OCI-LY7 (cell line): Measurements from ENCODE around the gene SLC25A22. TPM values are rescaled to one million over a fixed set of nuclear protein-coding genes. Genes with fewer than 3 reads are reported as not detected.

Experiments
- BruUV-seq: library from RNA; stranded (reverse); fragments of 400-500 nt; replicated peaks from 2 replicates; lab custom pipeline; 2021; lab: Mats Ljungman, UMichigan
- CTCF ChIA-PET: fragments of 300-600 bp; sonication (Branson Sonifier 250); formaldehyde crosslinking; loops from one replicate; lab custom pipeline; 2022; ENCODE audit warnings: antibody characterized with exemption; ENCODE audit not compliant: unreplicated experiment; lab: Charles Lee
- POLR2A ChIA-PET: fragments of 300-600 bp; sonication (Branson Sonifier 250); formaldehyde crosslinking; loops from one replicate; lab custom pipeline; 2022; ENCODE audit warnings: antibody characterized with exemption; lab: Charles Lee
- DNase-seq: peaks from one replicate; pipeline ENCODE4 v3.0.0-alpha.2; 2015; ENCODE audit warnings: low spot score
- H2AFZ ChIP-seq: fragments of 200-600 bp; sonication (generic), shearing (Covaris generic); 2 replicates; pipeline ENCODE4 v1.6.1; 2014; ENCODE audit warnings: mild to moderate bottlenecking, antibody characterized with exemption, low read length, moderate library complexity
- H3K27ac ChIP-seq: fragments of 200-600 bp; sonication (generic); 2 replicates; pipeline ENCODE4 v1.5.1; 2014; ENCODE audit warnings: mixed run types, low read depth, mild to moderate bottlenecking, moderate library complexity, low read length, inconsistent platforms; ENCODE audit not compliant: poor library complexity, severe bottlenecking
- H3K36me3 ChIP-seq: fragments of 200-600 bp; sonication (generic); 2 replicates; pipeline ENCODE4 v1.6.1; 2014; ENCODE audit warnings: mild to moderate bottlenecking, antibody characterized with exemption, low read length, moderate library complexity, mixed read lengths; ENCODE audit not compliant: insufficient read depth
- H3K4me1 ChIP-seq: fragments of 200-600 bp; sonication (generic); 2 replicates; pipeline ENCODE4 v1.5.1; 2014; ENCODE audit warnings: mild to moderate bottlenecking, low read length; ENCODE audit not compliant: insufficient read depth, poor library complexity, severe bottlenecking
- H3K4me2 ChIP-seq: fragments of 200-600 bp; sonication (generic); 2 replicates; pipeline ENCODE4 v1.6.1; 2014; ENCODE audit warnings: mild to moderate bottlenecking, low read length
- H3K4me3 ChIP-seq: fragments of 200-600 bp; sonication (generic); 2 replicates; pipeline ENCODE4 v1.5.1; 2014; ENCODE audit warnings: mild to moderate bottlenecking, low read depth, low read length; ENCODE audit not compliant: poor library complexity, severe bottlenecking
- H3K79me2 ChIP-seq: fragments of 200-600 bp; sonication (generic); 2 replicates; pipeline ENCODE4 v1.6.1; 2016; ENCODE audit warnings: low read depth, mild to moderate bottlenecking, low read length, moderate library complexity, mixed read lengths; ENCODE audit not compliant: insufficient read depth
- H3K9me2 ChIP-seq: fragments of 200-600 bp; sonication (generic); 2 replicates; pipeline ENCODE4 v1.6.1; 2016; ENCODE audit warnings: mild to moderate bottlenecking, low read length, mixed read lengths; ENCODE audit not compliant: insufficient read depth
- H3K9me3 ChIP-seq: fragments of 200-600 bp; sonication (generic); 2 replicates; pipeline ENCODE4 v1.6.1; 2014; ENCODE audit warnings: mild to moderate bottlenecking, mixed run types, low read length, mixed read lengths
- H4K20me1 ChIP-seq: fragments of 200-600 bp; sonication (generic); 2 replicates; pipeline ENCODE4 v1.6.1; 2014; ENCODE audit warnings: mild to moderate bottlenecking, antibody characterized with exemption, low read length, moderate library complexity, mixed read lengths; ENCODE audit not compliant: insufficient read depth
- EZH2phosphoT487 ChIP-seq: fragments of 200-600 bp; sonication (generic); IDR thresholded peaks from 2 replicates; pipeline ENCODE4 v1.6.1; 2018; ENCODE audit warnings: low read depth, borderline replicate concordance, mild to moderate bottlenecking, mixed run types, antibody characterized with exemption, low read length, moderate library complexity, mixed read lengths
- intact Hi-C: fragments of 100-400 bp; cut with micrococcal nuclease; formaldehyde crosslinking; loops from one replicate; pipeline ENCODE4 v1.10.0; 2022; ENCODE audit not compliant: unreplicated experiment
- total RNA-seq, 2 experiments: library from RNA; depleted of rRNA in 1 of 2; stranded (reverse); fragments of >200 nt in 1 of 2; shearing (Covaris generic) in 1 of 2; gene quantifications; 2 replicates each; pipeline ENCODE4 v1.2.3, GENCODE V29; 2014 to 2022
- TF ChIP-seq, protein P1 (sequence below): fragments of 200-600 bp; sonication (generic); conservative IDR thresholded peaks from 2 replicates; pipeline ENCODE4 v1.5.1; 2014; ENCODE audit warnings: mild to moderate bottlenecking, antibody characterized with exemption, low read length, moderate library complexity, mixed read lengths

SLC25A22 gene
- total RNA-seq, 2 experiments from 2014 or later: 30.8 to 50.9 TPM

DNA sequence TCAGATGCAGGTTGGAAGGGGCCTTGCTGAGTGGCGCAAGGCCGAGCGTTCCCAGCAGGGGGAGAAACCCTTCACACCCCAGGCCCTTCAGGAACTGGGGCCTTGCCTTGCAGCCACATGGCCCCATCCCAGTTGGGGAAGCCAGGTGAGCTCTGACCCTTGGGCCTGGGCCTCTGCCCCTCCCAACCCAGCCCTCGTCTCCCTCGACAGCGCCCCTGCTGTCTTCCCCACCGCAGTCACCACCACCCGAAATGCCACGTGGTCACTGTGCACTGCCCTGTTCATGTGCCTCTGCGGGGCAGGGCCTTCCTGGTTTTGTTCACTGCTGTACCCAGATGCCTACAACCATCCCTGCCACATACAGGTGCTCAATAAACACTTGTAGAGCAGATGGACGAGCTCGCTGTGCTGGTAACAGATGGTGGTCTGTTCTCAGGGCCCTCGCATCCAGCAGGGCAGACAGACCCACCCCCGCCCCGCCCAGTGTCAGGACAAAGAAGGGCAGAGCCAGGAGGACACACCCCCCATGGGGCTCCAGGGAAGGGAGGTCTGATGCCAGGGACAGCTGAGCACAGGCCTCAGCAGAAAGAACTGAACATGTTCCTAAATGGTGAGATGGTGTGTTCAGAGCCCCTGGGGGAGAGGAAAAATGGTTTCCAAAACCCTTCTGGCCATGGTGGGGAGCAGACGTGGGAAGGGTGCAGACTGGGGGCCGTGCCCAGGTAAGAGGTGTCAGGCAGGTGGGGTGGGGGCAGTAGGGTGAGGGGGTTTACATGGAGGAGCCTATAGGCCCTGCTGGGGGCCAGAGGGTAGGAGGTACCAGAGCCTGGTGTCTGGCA lies 40.6 kb upstream of the SLC25A22 start:
- CTCF ChIA-PET: interaction anchor here (0.8 kb wide), 1 partner anchor 9 kb away, joined by 3 read pairs; no protein-coding TSS in a partner anchor
- intact Hi-C loops: no loop called here
- Histone ChIP-seq H3K36me3 (peaks cover 33% of the 10 kb centered on the region), H2AFZ (no peak overlapping the region), H4K20me1 (peaks cover 12% of the 10 kb centered on the region; the same call in 1 of the 2 replicates), H3K4me1 (peaks cover 14% of the 10 kb centered on the region), H3K4me2 (no peak overlapping the region), H3K27ac (no peak overlapping the region), H3K9me2 (no peaks in the 10 kb centered on the region), H3K4me3 (no peak overlapping the region), H3K79me2 (peaks cover 18% of the 10 kb centered on the region), H3K9me3 (no peaks in the 10 kb centered on the region)
- no peak for DNase-seq
- BruUV-seq: no TSS peak
- POLR2A ChIA-PET: no interaction called here
- TF ChIP-seq, protein P1, sequence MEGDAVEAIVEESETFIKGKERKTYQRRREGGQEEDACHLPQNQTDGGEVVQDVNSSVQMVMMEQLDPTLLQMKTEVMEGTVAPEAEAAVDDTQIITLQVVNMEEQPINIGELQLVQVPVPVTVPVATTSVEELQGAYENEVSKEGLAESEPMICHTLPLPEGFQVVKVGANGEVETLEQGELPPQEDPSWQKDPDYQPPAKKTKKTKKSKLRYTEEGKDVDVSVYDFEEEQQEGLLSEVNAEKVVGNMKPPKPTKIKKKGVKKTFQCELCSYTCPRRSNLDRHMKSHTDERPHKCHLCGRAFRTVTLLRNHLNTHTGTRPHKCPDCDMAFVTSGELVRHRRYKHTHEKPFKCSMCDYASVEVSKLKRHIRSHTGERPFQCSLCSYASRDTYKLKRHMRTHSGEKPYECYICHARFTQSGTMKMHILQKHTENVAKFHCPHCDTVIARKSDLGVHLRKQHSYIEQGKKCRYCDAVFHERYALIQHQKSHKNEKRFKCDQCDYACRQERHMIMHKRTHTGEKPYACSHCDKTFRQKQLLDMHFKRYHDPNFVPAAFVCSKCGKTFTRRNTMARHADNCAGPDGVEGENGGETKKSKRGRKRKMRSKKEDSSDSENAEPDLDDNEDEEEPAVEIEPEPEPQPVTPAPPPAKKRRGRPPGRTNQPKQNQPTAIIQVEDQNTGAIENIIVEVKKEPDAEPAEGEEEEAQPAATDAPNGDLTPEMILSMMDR: no peak
- TF ChIP-seq EZH2phosphoT487: no peak

DNA sequence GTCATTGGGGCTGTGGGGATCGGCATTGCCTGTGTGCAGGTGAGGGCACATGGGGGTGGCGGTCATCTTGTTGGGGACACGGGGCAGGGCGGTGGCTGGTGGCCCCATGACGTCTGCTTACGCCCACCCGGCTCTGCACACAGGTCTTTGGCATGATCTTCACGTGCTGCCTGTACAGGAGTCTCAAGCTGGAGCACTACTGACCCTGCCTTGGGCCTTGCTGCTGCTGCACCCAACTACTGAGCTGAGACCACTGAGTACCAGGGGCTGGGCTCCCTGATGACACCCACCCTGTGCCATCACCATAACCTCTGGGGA lies 39.9 kb upstream of the SLC25A22 start:
- peaks cover 33% of the 10 kb centered on the region for H3K36me3 ChIP-seq
- CTCF ChIA-PET: no interaction called here
- TF ChIP-seq, protein P1: no peak
- TF ChIP-seq EZH2phosphoT487: no peak
- no TSS peak for BruUV-seq
- H3K4me1 ChIP-seq: peaks cover 10% of the 10 kb centered on the region
- DNase-seq: no peak
- H3K4me3 ChIP-seq: no peak overlapping the region
- H2AFZ ChIP-seq: no peak overlapping the region
- intact Hi-C loops: no loop called here
- no peaks in the 10 kb centered on the region for H3K9me3 ChIP-seq
- POLR2A ChIA-PET: no interaction called here
- H3K27ac ChIP-seq: no peak overlapping the region
- peaks cover 18% of the 10 kb centered on the region for H3K79me2 ChIP-seq
- no peak overlapping the region for H3K4me2 ChIP-seq
- peaks cover 12% of the 10 kb centered on the region; the same call in 1 of the 2 replicates for H4K20me1 ChIP-seq
- H3K9me2 ChIP-seq: no peaks in the 10 kb centered on the region
